ENCODE data around the gene TRAPPC2.
"Not testable (repeated sequence)": the region's sequence is repeated elsewhere in the genome, so short reads cannot be mapped to it uniquely, and the experiment has no call there.

The TRAPPC2 gene

DNA sequence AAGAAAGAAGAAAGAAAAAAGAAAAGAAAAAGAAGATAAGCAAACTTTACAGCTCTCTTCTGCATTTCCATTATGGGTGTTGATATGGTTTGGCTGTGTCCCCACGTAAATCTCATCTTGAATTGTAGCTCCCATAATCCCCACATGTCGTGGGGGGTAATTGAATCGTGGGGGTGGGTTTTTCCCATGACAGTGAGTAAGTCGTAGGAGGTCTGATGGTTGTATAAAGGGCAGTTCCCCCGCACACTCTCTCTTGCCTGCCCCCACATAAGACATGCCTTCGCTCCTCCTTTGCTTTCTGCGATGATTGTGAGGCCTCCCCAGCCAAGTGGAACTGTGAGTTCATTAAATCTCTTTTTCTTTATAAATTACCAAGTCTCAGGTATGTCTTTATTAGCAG lies 52.8 kb downstream of the TRAPPC2 start:
- no peak overlapping the region for H3K9ac ChIP-seq (ENCODE audit: low read length)
- H3K27me3 ChIP-seq (ENCODE audit: insufficient read depth, low read length) = no peaks in the 10 kb centered on the region
- no peak overlapping the region for H3K4me3 ChIP-seq (ENCODE audit: low read depth, low read length, poor library complexity, severe bottlenecking)
- H3K79me2 ChIP-seq (ENCODE audit: insufficient read depth, low read length) = no peaks in the 10 kb centered on the region
- no peaks in the 10 kb centered on the region for H3K36me3 ChIP-seq (ENCODE audit: insufficient read depth, low read length)
- TF ChIP-seq EZH2 (IDR thresholded peaks at IDR 0.05; ENCODE audit: borderline replicate concordance, low read length) = no peak
- TF ChIP-seq, protein P1, sequence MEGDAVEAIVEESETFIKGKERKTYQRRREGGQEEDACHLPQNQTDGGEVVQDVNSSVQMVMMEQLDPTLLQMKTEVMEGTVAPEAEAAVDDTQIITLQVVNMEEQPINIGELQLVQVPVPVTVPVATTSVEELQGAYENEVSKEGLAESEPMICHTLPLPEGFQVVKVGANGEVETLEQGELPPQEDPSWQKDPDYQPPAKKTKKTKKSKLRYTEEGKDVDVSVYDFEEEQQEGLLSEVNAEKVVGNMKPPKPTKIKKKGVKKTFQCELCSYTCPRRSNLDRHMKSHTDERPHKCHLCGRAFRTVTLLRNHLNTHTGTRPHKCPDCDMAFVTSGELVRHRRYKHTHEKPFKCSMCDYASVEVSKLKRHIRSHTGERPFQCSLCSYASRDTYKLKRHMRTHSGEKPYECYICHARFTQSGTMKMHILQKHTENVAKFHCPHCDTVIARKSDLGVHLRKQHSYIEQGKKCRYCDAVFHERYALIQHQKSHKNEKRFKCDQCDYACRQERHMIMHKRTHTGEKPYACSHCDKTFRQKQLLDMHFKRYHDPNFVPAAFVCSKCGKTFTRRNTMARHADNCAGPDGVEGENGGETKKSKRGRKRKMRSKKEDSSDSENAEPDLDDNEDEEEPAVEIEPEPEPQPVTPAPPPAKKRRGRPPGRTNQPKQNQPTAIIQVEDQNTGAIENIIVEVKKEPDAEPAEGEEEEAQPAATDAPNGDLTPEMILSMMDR (IDR thresholded peaks at IDR 0.05; ENCODE audit: low read length) = no peak
- H3K27ac ChIP-seq (ENCODE audit: low read depth, low read length, poor library complexity, severe bottlenecking) = no peak overlapping the region
- no peaks in the 10 kb centered on the region for H3K9me3 ChIP-seq (ENCODE audit: low read length)
- no peaks in the 10 kb centered on the region for H3K4me1 ChIP-seq (ENCODE audit: insufficient read depth, low read length, severe bottlenecking)
- no peaks in the 10 kb centered on the region for H3K9me2 ChIP-seq (ENCODE audit: low read depth, low read length)
- H3K4me2 ChIP-seq (ENCODE audit: low read length) = no peak overlapping the region
- H2AFZ ChIP-seq (ENCODE audit: low read length) = no peak overlapping the region
- H4K20me1 ChIP-seq (ENCODE audit: insufficient read depth, low read length) = no peaks in the 10 kb centered on the region
- no peaks in the 10 kb centered on the region for H3F3A ChIP-seq (ENCODE audit: insufficient read depth, low read length)

DNA sequence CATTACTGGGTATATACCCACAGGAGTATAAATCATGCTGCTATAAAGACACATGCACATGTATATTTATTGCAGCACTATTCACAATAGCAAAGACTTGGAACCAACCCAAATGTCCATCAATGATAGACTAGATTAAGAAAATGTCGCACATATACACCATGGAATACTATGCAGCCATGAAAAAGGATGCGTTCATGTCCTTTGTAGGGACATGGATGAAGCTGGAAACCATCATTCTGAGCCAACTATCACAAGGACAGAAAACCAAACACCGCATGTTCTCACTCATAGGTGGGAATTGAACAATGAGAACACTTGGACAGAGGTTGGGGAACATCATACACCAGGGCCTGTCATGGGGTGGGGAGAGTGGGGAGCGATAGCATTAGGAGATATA lies 54.7 kb downstream of the TRAPPC2 start:
- H3K4me3 ChIP-seq (ENCODE audit: low read depth, low read length, poor library complexity, severe bottlenecking); H4K20me1 ChIP-seq (ENCODE audit: insufficient read depth, low read length); H3K27ac ChIP-seq (ENCODE audit: low read depth, low read length, poor library complexity, severe bottlenecking); H3K4me2 ChIP-seq (ENCODE audit: low read length); H3K27me3 ChIP-seq (ENCODE audit: insufficient read depth, low read length); H3F3A ChIP-seq (ENCODE audit: insufficient read depth, low read length); H3K36me3 ChIP-seq (ENCODE audit: insufficient read depth, low read length); H2AFZ ChIP-seq (ENCODE audit: low read length); H3K9ac ChIP-seq (ENCODE audit: low read length); H3K4me1 ChIP-seq (ENCODE audit: insufficient read depth, low read length, severe bottlenecking); H3K9me2 ChIP-seq (ENCODE audit: low read depth, low read length); H3K9me3 ChIP-seq (ENCODE audit: low read length); H3K79me2 ChIP-seq (ENCODE audit: insufficient read depth, low read length): not testable (repeated sequence)

DNA sequence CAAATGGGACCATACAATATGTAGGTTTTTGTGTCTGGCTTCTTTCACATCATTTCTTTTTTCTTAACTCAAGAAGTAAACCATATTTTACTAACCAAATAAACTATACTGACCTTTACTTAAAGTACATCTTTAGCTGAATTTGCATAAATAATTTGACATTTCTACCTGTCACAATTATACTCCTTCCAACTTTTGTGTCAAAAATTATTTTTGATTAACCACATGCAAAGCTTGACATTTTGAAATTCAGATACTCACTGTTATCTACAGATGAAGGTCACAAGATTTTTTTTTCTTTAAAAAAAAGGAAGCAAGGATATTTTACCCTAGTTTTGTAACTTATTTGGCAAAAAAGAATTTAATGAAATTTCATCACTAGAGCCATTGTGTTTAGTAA lies 57.5 kb downstream of the TRAPPC2 start:
- Histone ChIP-seq H3K27me3 (ENCODE audit: insufficient read depth, low read length) (no peaks in the 10 kb centered on the region), H3K79me2 (ENCODE audit: insufficient read depth, low read length) (no peaks in the 10 kb centered on the region), H3K4me1 (ENCODE audit: insufficient read depth, low read length, severe bottlenecking) (no peaks in the 10 kb centered on the region), H4K20me1 (ENCODE audit: insufficient read depth, low read length) (no peaks in the 10 kb centered on the region), H3K4me3 (ENCODE audit: low read depth, low read length, poor library complexity, severe bottlenecking) (no peak overlapping the region), H3K9ac (ENCODE audit: low read length) (no peak overlapping the region), H3K4me2 (ENCODE audit: low read length) (no peak overlapping the region), H3K36me3 (ENCODE audit: insufficient read depth, low read length) (no peaks in the 10 kb centered on the region), H3K9me2 (ENCODE audit: low read depth, low read length) (no peaks in the 10 kb centered on the region), H3K27ac (ENCODE audit: low read depth, low read length, poor library complexity, severe bottlenecking) (no peak overlapping the region), H2AFZ (ENCODE audit: low read length) (no peak overlapping the region), H3F3A (ENCODE audit: insufficient read depth, low read length) (no peaks in the 10 kb centered on the region), H3K9me3 (ENCODE audit: low read length) (no peaks in the 10 kb centered on the region)
- no peak for TF ChIP-seq EZH2 (IDR thresholded peaks at IDR 0.05; ENCODE audit: borderline replicate concordance, low read length)
- TF ChIP-seq, protein P1 (IDR thresholded peaks at IDR 0.05; ENCODE audit: low read length) = no peak

DNA sequence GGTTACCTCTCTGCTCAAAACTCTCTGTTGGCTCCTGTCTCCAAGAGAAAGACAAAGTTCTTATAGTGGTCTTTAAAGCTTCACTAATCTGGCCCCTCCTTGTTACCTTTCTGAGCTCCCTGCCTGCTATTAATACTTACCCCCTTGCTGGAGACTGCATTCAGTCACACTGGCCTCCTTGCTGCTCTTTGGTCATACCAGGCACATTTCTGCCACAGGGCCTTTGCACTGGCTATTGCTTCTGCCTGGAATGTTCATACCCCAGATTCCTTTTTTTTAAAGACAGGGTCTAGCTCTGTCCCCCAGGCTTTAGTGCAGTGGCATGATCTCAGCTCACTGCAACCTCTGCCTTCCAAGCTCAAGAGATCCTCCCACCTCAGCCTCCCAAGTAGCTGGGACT lies 61.4 kb downstream of the TRAPPC2 start:
- TF ChIP-seq, protein P1 (IDR thresholded peaks at IDR 0.05; ENCODE audit: low read length) = no peak
- TF ChIP-seq EZH2 (IDR thresholded peaks at IDR 0.05; ENCODE audit: borderline replicate concordance, low read length) = no peak
- peaks cover 13% of the 10 kb centered on the region for H3K4me1 ChIP-seq (ENCODE audit: insufficient read depth, low read length, severe bottlenecking)
- no peak overlapping the region for H2AFZ ChIP-seq (ENCODE audit: low read length)
- no peaks in the 10 kb centered on the region for H3K79me2 ChIP-seq (ENCODE audit: insufficient read depth, low read length)
- H3K9ac ChIP-seq (ENCODE audit: low read length) = no peak overlapping the region
- H3K27me3 ChIP-seq (ENCODE audit: insufficient read depth, low read length) = no peaks in the 10 kb centered on the region
- no peaks in the 10 kb centered on the region for H3F3A ChIP-seq (ENCODE audit: insufficient read depth, low read length)
- H3K9me2 ChIP-seq (ENCODE audit: low read depth, low read length) = no peaks in the 10 kb centered on the region
- H3K4me2 ChIP-seq (ENCODE audit: low read length) = no peak overlapping the region
- H3K27ac ChIP-seq (ENCODE audit: low read depth, low read length, poor library complexity, severe bottlenecking) = no peak overlapping the region
- no peak overlapping the region for H3K4me3 ChIP-seq (ENCODE audit: low read depth, low read length, poor library complexity, severe bottlenecking)
- H3K36me3 ChIP-seq (ENCODE audit: insufficient read depth, low read length) = no peaks in the 10 kb centered on the region; the same call in 1 of the 2 replicates
- no peaks in the 10 kb centered on the region for H4K20me1 ChIP-seq (ENCODE audit: insufficient read depth, low read length)
- H3K9me3 ChIP-seq (ENCODE audit: low read length) = no peaks in the 10 kb centered on the region
